DMS79 (cell line): ENCODE data around the gene MAPK1.
"Not testable (repeated sequence)": the region's sequence is repeated elsewhere in the genome, so short reads cannot be mapped to it uniquely, and the experiment has no call there.

Experiments used
- DNase-seq: peaks from one replicate; lab custom pipeline; 2025; lab: John Stamatoyannopoulos, UW

MAPK1 gene

GRCh38 chr22:21881841-21882753, 14.7 kb upstream of the MAPK1 start:
- DNase-seq, result no peak

GRCh38 chr22:21876486-21877176, 9.2 kb upstream of the MAPK1 start:
- DNase-seq, result no peak

GRCh38 chr22:21874953-21875352, 7.5 kb upstream of the MAPK1 start:
- DNase-seq, result not testable (repeated sequence)

- DNase-seq, result no peak
Measured at GRCh38 chr22:21873619-21874018, 6.2 kb upstream of the MAPK1 start.

GRCh38 chr22:21872741-21873140, 5.3 kb upstream of the MAPK1 start:
- not testable (repeated sequence) for DNase-seq

GRCh38 chr22:21868651-21869050, 1.2 kb upstream of the MAPK1 start:
- DNase-seq, result no peak

- DNase-seq, result no peak
Measured at GRCh38 chr22:21866833-21867527, 465 bp downstream of the MAPK1 start.

- DNase-seq, result no peak
Measured at GRCh38 chr22:21865041-21865440, 2.4 kb downstream of the MAPK1 start.

GRCh38 chr22:21862386-21863245, 4.8 kb downstream of the MAPK1 start:
- DNase-seq, result no peak

- no peak for DNase-seq
Measured at GRCh38 chr22:21861851-21862250, 5.6 kb downstream of the MAPK1 start.

- no peak for DNase-seq
Measured at GRCh38 chr22:21861264-21861848, 6.1 kb downstream of the MAPK1 start.

- DNase-seq, result no peak
Measured at GRCh38 chr22:21860491-21861039, 6.9 kb downstream of the MAPK1 start.

GRCh38 chr22:21858025-21858764, 9.2 kb downstream of the MAPK1 start:
- DNase-seq, result no peak

- no peak for DNase-seq
Measured at GRCh38 chr22:21857481-21857914, 9.9 kb downstream of the MAPK1 start.

GRCh38 chr22:21856868-21857267, 10.6 kb downstream of the MAPK1 start:
- no peak for DNase-seq

GRCh38 chr22:21856197-21856596, 11.2 kb downstream of the MAPK1 start:
- no peak for DNase-seq

GRCh38 chr22:21855676-21856075, 11.8 kb downstream of the MAPK1 start:
- no peak for DNase-seq

- no peak for DNase-seq
Measured at GRCh38 chr22:21850660-21851059, 16.8 kb downstream of the MAPK1 start.

GRCh38 chr22:21849489-21849888, 18.0 kb downstream of the MAPK1 start:
- DNase-seq, result no peak

- not testable (repeated sequence) for DNase-seq
Measured at GRCh38 chr22:21848057-21848456, 19.4 kb downstream of the MAPK1 start.
